IMR-90 (cell line): ENCODE results near the gene MZB1. TPM values are rescaled to one million over a fixed set of nuclear protein-coding genes. Genes with fewer than 3 reads are reported as not detected.

Experiments
- ATAC-seq: fragments of 200-7000 bp; cut with Tn5 transposase; 2 replicates; pipeline ENCODE4 v1.9.1; 2020; ENCODE audit warnings: low read depth, mild to moderate bottlenecking, moderate library complexity
- BruUV-seq: library from RNA; stranded (reverse); fragments of 400-500 nt; replicated peaks from 2 replicates; lab custom pipeline; 2021; lab: Mats Ljungman, UMichigan
- CTCF ChIA-PET: fragments of 300-600 bp; formaldehyde crosslinking; extraction: SDS; loops from one replicate; lab custom pipeline; 2021; ENCODE audit warnings: antibody characterized with exemption; lab: Yijun Ruan, JAX
- POLR2A ChIA-PET: fragments of 300-600 bp; sonication (Branson Sonifier 250); formaldehyde crosslinking; loops from one replicate; lab custom pipeline; 2022; ENCODE audit warnings: antibody characterized with exemption; ENCODE audit not compliant: unreplicated experiment; lab: Charles Lee
- DNase-seq: peaks from one replicate; pipeline ENCODE4 v3.0.0; 2013
- H2AFZ ChIP-seq: replicated peaks from 2 replicates; pipeline ENCODE3; 2013; ENCODE audit warnings: low read length, mild to moderate bottlenecking; ENCODE audit not compliant: poor library complexity
- H2AK5ac ChIP-seq: 2 replicates; pipeline ENCODE4 v1.6.1; 2013; ENCODE audit warnings: low read depth, low read length, inconsistent platforms
- H2AK9ac ChIP-seq: replicated peaks from 2 replicates; pipeline ENCODE3; 2013; ENCODE audit warnings: mild to moderate bottlenecking, low read depth, low read length, moderate library complexity; ENCODE audit not compliant: poor library complexity
- H2BK120ac ChIP-seq: 2 replicates; pipeline ENCODE4 v1.6.1; 2013; ENCODE audit warnings: low read depth, low read length, inconsistent platforms
- H2BK15ac ChIP-seq: 3 replicates; pipeline ENCODE4 v1.6.1; 2013; ENCODE audit warnings: low read depth, low read length, inconsistent platforms
- H2BK20ac ChIP-seq: 2 replicates; pipeline ENCODE4 v1.6.1; 2013; ENCODE audit warnings: low read depth, mild to moderate bottlenecking, inconsistent platforms, low read length, moderate library complexity
- H2BK5ac ChIP-seq: 2 replicates; pipeline ENCODE4 v1.6.1; 2013; ENCODE audit warnings: mild to moderate bottlenecking, low read depth, low read length, inconsistent platforms; ENCODE audit not compliant: poor library complexity, severe bottlenecking
- H3K14ac ChIP-seq: replicated peaks from 2 replicates; pipeline ENCODE4 v1.6.1; 2013; ENCODE audit warnings: low read depth, low read length, inconsistent platforms
- H3K18ac ChIP-seq: 2 replicates; pipeline ENCODE4 v1.6.1; 2013; ENCODE audit warnings: low read depth, low read length, control low read depth
- H3K23ac ChIP-seq: 2 replicates; pipeline ENCODE4 v1.6.1; 2013; ENCODE audit warnings: low read depth, low read length, inconsistent platforms
- H3K27ac ChIP-seq: 2 replicates; pipeline ENCODE4 v1.5.1; 2013; ENCODE audit warnings: mild to moderate bottlenecking, control low read depth, low read length; ENCODE audit not compliant: insufficient read depth
- H3K27me3 ChIP-seq: 2 replicates; pipeline ENCODE4 v1.6.1; 2013; ENCODE audit warnings: low read length; ENCODE audit not compliant: control insufficient read depth, insufficient read depth
- H3K36me3 ChIP-seq: 2 replicates; pipeline ENCODE4 v1.6.1; 2013; ENCODE audit warnings: low read length, mixed read lengths; ENCODE audit not compliant: control insufficient read depth, insufficient read depth
- H3K4ac ChIP-seq: 2 replicates; pipeline ENCODE4 v1.6.1; 2013; ENCODE audit warnings: low read depth, low read length, inconsistent platforms
- H3K4me1 ChIP-seq: 2 replicates; pipeline ENCODE4 v1.6.1; 2013; ENCODE audit warnings: low read length, mixed read lengths; ENCODE audit not compliant: control insufficient read depth, insufficient read depth
- H3K4me2 ChIP-seq: 2 replicates; pipeline ENCODE4 v1.6.1; 2013; ENCODE audit warnings: low read depth, mild to moderate bottlenecking, control low read depth, low read length, moderate library complexity
- H3K4me3 ChIP-seq: 2 replicates; pipeline ENCODE4 v1.5.1; 2013; ENCODE audit warnings: low read depth, mild to moderate bottlenecking, control low read depth, low read length, moderate library complexity; ENCODE audit not compliant: insufficient read depth
- H3K56ac ChIP-seq: 2 replicates; pipeline ENCODE4 v1.6.1; 2013; ENCODE audit warnings: low read length, inconsistent platforms; ENCODE audit not compliant: insufficient read depth; ENCODE audit errors: extremely low read depth
- H3K79me1 ChIP-seq, 2 experiments: 2 replicates each; pipeline ENCODE4 v1.6.1; 2013; ENCODE audit warnings: low read length in 2 of 2, inconsistent platforms in 1 of 2, low read depth in 1 of 2
- H3K9ac ChIP-seq: 2 replicates; pipeline ENCODE4 v1.6.1; 2013; ENCODE audit warnings: low read depth, low read length, control low read depth
- H3K9me1 ChIP-seq: 2 replicates; pipeline ENCODE4 v1.6.1; 2013; ENCODE audit warnings: low read length, inconsistent platforms; ENCODE audit not compliant: insufficient read depth
- H3K9me3 ChIP-seq: 2 replicates; pipeline ENCODE4 v1.6.1; 2013; ENCODE audit warnings: low read length; ENCODE audit not compliant: control insufficient read depth, insufficient read depth
- H4K20me1 ChIP-seq: 2 replicates; pipeline ENCODE4 v1.6.1; 2013; ENCODE audit warnings: low read length, inconsistent platforms; ENCODE audit not compliant: insufficient read depth
- H4K5ac ChIP-seq: 2 replicates; pipeline ENCODE4 v1.6.1; 2013; ENCODE audit warnings: mild to moderate bottlenecking, low read depth, low read length, control low read depth
- H4K8ac ChIP-seq, 2 experiments: 2 replicates each; pipeline ENCODE4 v1.6.1; 2013; ENCODE audit warnings: low read depth in 2 of 2, low read length in 2 of 2, control low read depth in 1 of 2, inconsistent platforms in 1 of 2
- H4K91ac ChIP-seq: 2 replicates; pipeline ENCODE4 v1.6.1; 2013; ENCODE audit warnings: low read depth, low read length, inconsistent platforms; ENCODE audit not compliant: insufficient read depth
- BHLHE40 ChIP-seq: fragments of 150-350 bp; IDR thresholded peaks from 2 replicates; pipeline ENCODE4 v1.6.1; 2016; ENCODE audit warnings: mild to moderate bottlenecking, low read depth, low read length
- CEBPB ChIP-seq: IDR thresholded peaks from 2 replicates; pipeline ENCODE4 v1.6.1; 2012; ENCODE audit warnings: low read depth, low read length, improper control_type of control experiment
- ELK1 ChIP-seq: fragments of 150-350 bp; IDR thresholded peaks from 2 replicates; pipeline ENCODE4 v1.6.1; 2016; ENCODE audit warnings: low read depth, mild to moderate bottlenecking, low read length, moderate library complexity, borderline replicate concordance
- FOS ChIP-seq: fragments of 150-350 bp; IDR thresholded peaks from 2 replicates; pipeline ENCODE4 v1.6.1; 2016; ENCODE audit warnings: low read depth, low read length
- MAFK ChIP-seq: IDR thresholded peaks from 2 replicates; pipeline ENCODE4 v1.6.1; 2012; ENCODE audit warnings: low read depth, low read length, improper control_type of control experiment
- MAZ ChIP-seq: IDR thresholded peaks from 2 replicates; pipeline ENCODE4 v1.6.1; 2012; ENCODE audit warnings: low read depth, mild to moderate bottlenecking, low read length, improper control_type of control experiment, moderate library complexity, borderline replicate concordance
- RAD21 ChIP-seq: IDR thresholded peaks from 2 replicates; pipeline ENCODE4 v1.6.1; 2012; ENCODE audit warnings: low read length, improper control_type of control experiment
- RFX5 ChIP-seq: IDR thresholded peaks from 2 replicates; pipeline ENCODE4 v1.8.0; 2012; ENCODE audit warnings: low read depth, mild to moderate bottlenecking, low read length, moderate library complexity
- WGBS, 2 experiments: methylation state at CpG; one replicate each; pipeline versions ENCODE4 v1.1.5 to v1.1.7; 2013; ENCODE audit warnings: missing lambda C conversion rate in 2 of 2; ENCODE audit not compliant: insufficient read length in 1 of 2; ENCODE audit errors: extremely low coverage in 2 of 2; 5-methylcytosine and 5-hydroxymethylcytosine counted together
- dilution Hi-C: fragments of 300-500 bp; cut with HindIII; formaldehyde crosslinking; loops from one replicate; pipeline ENCODE4 v1.14.3; 2018; ENCODE audit warnings: low sequenced_read_pairs; ENCODE audit not compliant: unreplicated experiment
- in situ Hi-C: fragments of 300-500 bp; cut with MboI; formaldehyde crosslinking; loops from 3 replicates; pipeline ENCODE4 v1.14.3; 2019; ENCODE audit warnings: low sequenced_read_pairs, inconsistent platforms, mixed read lengths
- intact Hi-C: fragments of 100-400 bp; cut with micrococcal nuclease; formaldehyde crosslinking; loops from 2 replicates; pipeline ENCODE4 v1.10.0; 2022
- polyA plus RNA-seq, 3 experiments: library from polyadenylated mRNA; depleted of rRNA; stranded (reverse); fragments of >200 nt; gene quantifications; 2 replicates each; pipeline ENCODE4 v1.2.3, GENCODE V29; 2012; ENCODE audit warnings: low replicate concordance in 1 of 3
- total RNA-seq: library from RNA; depleted of rRNA; stranded (reverse); fragments of >200 nt; gene quantifications from 2 replicates; pipeline ENCODE4 v1.2.3, GENCODE V29; 2012
- TF ChIP-seq, protein P1 (sequence below): fragments of 150-350 bp; IDR thresholded peaks from 2 replicates; pipeline ENCODE4 v1.6.1; 2017; ENCODE audit warnings: mild to moderate bottlenecking, antibody characterized with exemption, low read length, low read depth

MZB1 gene
- total and polyA plus RNA-seq, 2 of the 4 experiments (the other 2 are of a cell fraction): not detected

- no CpG with 5 or more reads among the region's 2 CpGs for WGBS, 2 experiments
- Histone ChIP-seq H2BK5ac (no peak overlapping the region), H4K8ac (no peak overlapping the region), H2BK120ac (no peak overlapping the region), H3K4me1 (peaks cover 2% of the 10 kb centered on the region; the same call in 1 of the 2 replicates), H3K4ac (no peak overlapping the region), H4K20me1 (no peaks in the 10 kb centered on the region), H2AFZ (no peak overlapping the region), H2AK5ac (no peak overlapping the region), H2BK20ac (no peak overlapping the region), H2AK9ac (no peak overlapping the region), H3K56ac (no peak overlapping the region), H3K4me3 (no peak overlapping the region), H2BK15ac (no peak overlapping the region), H4K5ac (no peak overlapping the region), H3K27ac (no peak overlapping the region), H3K36me3 (peaks cover 17% of the 10 kb centered on the region), H3K9me3 (no peaks in the 10 kb centered on the region), H3K27me3 (no peaks in the 10 kb centered on the region), H3K9ac (no peak overlapping the region), H3K79me1 (no peaks in the 10 kb centered on the region; a peak in 1 of 4 replicates), H3K9me1 (0 out of 2 replicates have a peak, but pooled peaks cover 7% of the 10 kb centered on the region), H4K91ac (no peak overlapping the region), H3K23ac (no peak overlapping the region), H3K4me2 (no peak overlapping the region), H3K18ac (no peak overlapping the region), H3K14ac (no peak overlapping the region)
- ChIA-PET CTCF (interaction anchor here (1.0 to 1.8 kb wide), 3 partner anchors 9 to 88 kb away, joined by 4 read pairs; partner anchors contain the start of gene DNAJC18), POLR2A (no interaction called here)
- dilution Hi-C loops (no loop called here), in situ Hi-C loops (no loop called here), intact Hi-C loops (no loop called here)
- BruUV-seq: no TSS peak
- TF ChIP-seq MAFK (no peak), CEBPB (no peak), RAD21 (no peak), RFX5 (no peak), ELK1 (no peak), FOS (no peak), MAZ (no peak), BHLHE40 (no peak)
- TF ChIP-seq, protein P1, sequence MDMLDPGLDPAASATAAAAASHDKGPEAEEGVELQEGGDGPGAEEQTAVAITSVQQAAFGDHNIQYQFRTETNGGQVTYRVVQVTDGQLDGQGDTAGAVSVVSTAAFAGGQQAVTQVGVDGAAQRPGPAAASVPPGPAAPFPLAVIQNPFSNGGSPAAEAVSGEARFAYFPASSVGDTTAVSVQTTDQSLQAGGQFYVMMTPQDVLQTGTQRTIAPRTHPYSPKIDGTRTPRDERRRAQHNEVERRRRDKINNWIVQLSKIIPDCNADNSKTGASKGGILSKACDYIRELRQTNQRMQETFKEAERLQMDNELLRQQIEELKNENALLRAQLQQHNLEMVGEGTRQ: no peak
- ATAC-seq: no peak
- no peak for DNase-seq
Measured at GRCh38 chr5:139430015-139430414, 40.3 kb upstream of the MZB1 start.
